ENCODE measurements around the gene CD9.
"Not testable (repeated sequence)": the region's sequence is repeated elsewhere in the genome, so short reads cannot be mapped to it uniquely, and the experiment has no call there.

The CD9 gene

DNA sequence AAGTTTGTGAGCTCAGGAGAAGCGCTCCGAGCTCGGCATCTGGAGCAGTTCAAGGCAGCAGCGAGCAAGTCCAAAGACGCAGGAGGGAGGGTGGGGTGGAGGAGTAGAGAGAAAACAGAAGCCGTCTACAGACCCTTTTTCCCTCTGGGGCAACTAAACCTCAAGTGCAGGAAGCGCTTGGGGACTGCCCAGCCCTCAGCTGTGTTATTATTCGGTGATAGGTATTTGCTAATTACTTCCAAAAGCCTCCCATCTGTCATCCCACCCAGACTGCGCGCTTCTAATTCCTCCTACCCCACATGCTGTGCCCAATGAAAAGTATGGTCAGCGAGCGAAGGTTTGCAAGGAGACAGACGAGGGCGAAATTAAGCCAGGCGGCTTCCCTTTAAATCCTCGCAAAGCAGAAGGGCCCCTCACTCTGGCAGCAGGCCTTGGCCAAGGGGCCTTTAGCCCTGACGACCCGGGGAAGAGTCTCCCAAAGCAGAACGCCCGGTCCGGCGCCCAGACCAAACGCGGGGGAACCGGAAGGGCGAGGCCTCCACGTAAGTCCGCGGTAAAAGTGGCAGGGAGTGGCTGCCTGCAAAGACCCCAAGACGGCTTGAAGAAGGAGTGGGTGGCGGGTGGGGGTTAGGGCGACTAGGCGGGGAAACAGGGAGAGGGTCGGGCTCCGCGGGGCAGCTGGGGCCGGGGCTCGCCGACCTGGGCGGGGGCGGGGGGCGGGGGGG, 507 bp upstream of the CD9 start:
- no peak for DNase-seq

GRCh38 chr12:6201213-6201608, 1.0 kb downstream of the CD9 start:
- no peak for DNase-seq

GRCh38 chr12:6201826-6202225, 1.6 kb downstream of the CD9 start:
- DNase-seq, result no peak

- no peak for DNase-seq
These were observed 2.1 kb downstream of the CD9 start for GRCh38 chr12:6202304-6202703.

DNA sequence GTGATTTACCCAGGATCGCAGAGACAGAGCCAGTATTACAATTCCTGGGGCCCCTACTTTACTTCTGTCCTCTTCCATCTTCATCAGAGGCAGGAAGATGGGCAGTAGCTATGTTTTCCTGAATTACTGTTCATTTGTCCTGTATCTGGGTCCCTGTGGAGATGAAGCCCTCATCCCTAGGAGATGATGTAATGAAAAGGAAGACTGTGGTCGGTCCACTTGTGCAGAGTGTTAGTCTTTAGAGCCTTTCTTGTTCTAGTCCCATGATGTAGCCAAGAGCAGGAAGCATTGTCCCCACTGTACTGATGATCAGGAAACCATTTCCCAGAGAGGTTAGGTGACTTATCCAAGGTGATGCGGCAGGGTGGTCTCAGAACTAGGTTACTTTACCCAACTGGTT, 2.6 kb downstream of the CD9 start:
- DNase-seq, result no peak

DNA sequence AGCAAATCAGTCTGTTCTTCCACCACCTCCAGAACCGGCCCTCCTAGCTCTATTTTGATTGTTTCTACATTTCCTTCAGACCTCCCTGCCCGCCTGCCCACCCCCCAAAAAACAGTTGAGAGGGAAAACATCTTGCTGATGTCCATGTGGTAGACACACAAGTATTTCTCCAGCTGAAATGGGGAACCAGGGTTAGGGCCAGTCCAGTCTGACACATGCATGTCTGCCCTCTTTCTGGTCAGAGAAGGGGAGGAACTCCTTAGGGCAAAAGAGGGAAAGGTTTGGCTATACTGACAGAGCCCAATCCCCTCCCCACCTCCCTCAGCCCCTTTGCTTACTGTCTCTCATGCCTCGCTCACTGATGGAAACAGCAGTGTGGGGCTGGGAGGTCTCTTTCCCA, 3.4 kb downstream of the CD9 start:
- no peak for DNase-seq

- no peak for DNase-seq
These were observed 4.4 kb downstream of the CD9 start for GRCh38 chr12:6204533-6205143.

GRCh38 chr12:6205144-6205539, 4.9 kb downstream of the CD9 start:
- DNase-seq, result no peak

DNA sequence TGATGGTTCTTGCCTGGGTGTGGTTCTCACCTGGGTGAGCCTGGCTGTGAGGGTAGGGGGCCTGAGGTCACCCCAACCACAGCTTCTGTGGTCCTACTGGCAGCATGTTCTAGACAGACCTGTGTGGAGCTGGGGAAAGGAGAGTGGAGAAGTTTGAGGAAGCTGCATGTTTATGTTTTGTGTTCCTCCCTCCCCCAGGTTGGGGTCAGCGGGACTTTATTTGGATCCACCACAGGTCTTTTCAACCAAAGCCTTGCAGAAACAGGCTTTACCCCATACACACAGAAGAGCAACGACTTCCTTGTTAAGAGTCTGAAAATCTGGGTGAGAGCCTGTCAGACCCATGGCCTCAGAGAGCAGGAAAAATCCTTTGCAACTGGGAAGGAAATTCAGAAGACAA, 5.6 kb downstream of the CD9 start:
- DNase-seq, result no peak

DNA sequence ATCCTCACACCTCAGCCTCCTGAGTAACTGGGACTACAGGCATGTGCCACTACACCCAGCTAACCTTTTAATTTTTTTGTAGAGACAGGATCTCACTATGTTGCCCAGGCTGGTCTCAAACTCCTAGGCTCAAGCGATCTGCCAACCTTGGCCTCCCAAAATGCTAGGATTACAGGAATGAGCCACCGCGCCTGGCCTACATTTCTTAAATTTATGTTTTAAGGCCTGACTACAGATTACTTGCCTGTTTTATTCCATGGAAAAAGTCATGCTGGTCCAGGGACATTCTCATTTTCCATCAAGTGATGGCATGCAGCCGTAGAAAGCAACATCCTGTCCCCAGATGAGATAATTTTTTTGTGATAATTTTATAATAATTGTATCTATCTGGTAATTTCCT, 6.1 kb downstream of the CD9 start:
- DNase-seq, result no peak

DNA sequence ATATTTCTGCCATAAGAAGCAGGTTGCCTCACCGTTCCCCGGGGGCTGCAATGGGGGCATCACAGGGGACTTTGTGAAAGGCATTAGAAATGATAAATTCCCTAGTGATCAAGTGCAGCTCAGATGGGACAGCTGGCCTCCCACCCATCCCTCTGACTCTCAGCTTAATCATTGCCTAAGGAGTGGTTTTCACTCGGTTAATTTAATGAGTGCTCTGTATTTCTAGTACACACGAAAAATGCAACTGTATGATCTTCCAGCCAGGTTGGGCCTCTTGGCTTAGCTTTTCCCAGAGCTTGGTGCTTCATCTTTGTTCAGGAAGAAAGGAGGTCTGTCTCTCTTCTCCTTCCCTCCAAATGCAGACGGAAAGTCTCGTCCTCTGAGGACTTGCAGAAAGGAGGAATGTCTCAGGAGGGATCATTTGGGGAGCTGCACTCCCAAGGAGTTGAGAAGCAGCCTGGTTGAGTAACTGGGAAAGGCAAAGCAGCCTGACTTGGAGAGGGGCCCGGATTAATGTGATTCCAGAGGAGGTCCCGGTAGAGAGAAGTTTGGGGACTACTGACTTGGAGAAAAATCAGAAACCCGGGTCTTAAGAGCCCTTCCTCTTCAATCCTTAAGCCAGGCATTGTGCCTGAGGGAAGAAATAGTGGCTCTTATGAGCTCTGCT, 7.2 kb downstream of the CD9 start:
- no peak for DNase-seq

DNA sequence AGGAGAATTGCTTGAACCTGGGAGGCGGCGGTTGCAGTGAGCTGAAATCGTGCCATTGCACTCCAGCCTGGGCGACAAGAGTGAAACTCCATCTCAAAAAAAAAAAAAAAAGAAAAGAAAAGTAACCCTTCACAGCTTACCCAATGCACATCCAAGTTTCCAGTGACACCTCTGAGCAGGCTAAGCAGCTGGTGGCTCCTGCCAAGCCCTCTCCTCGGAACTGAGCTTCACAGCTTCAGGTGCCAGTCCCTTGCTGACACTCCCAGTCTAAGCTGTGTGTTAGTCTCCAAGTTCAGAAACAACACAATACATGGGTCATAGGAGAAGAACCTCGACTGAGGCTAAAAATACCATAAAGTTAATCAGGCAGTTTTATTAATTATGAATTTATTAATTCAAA, 7.9 kb downstream of the CD9 start:
- DNase-seq, result no peak

- DNase-seq, result not testable (repeated sequence)
These were observed 9.2 kb downstream of the CD9 start for GRCh38 chr12:6209428-6209827.

- no peak for DNase-seq
These were observed 11.2 kb downstream of the CD9 start for GRCh38 chr12:6211421-6211869.

- DNase-seq, result no peak
These were observed 11.9 kb downstream of the CD9 start for GRCh38 chr12:6212086-6212485.

- no peak for DNase-seq
These were observed 13.8 kb downstream of the CD9 start for GRCh38 chr12:6213969-6214368.

DNA sequence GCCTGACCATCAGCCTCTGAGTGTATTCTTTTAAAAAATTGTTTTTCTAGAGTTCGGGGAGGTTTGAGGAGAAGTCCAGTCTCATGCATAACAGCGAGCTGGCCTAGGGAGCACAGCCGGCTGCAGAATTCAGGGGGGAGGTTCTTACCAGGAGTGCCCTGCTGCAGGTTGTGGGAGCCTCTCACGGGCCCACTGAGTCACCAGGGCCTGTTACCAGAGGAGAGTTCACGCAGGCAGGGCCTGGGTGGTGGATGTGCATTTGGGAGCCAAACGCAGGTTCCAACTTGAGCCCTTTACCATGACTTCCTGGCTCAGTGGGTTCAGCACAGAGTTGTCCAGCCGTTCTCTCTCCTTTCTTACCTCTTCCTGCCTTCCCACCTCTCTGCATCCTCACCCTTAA, 14.4 kb downstream of the CD9 start:
- DNase-seq, result no peak

DNA sequence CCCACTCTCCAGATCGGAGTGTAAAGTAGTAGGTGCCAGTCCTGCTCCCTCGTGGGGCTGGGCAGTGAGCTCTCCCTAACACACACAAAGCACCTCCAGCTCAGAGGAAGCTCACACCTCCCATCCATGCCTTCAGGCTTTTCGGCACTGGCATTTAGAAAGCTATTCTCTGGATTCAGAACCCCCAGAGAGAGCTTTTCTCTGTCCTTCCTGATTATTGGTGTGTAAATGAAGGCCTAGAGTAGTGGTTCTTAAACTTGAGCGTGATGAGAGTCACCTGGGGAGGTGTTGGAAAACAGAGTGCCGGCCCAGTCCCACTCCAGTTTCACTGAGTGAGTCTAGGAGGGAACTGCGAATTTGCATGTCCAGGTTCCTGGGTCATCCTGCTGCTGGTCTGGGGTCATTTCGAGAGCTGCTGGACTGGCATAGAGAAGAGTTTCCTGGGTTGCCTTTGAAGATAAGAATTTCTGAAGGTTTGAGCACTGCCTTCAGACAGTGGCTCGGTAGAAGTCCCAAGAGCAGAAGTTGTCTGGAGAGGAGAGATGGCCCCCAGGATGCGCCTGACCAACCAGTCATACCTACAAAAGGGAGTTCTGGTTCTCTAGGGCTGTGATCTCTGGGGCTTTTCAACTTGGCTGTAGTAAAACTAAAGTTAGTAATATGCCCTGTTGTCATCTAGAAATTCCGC, 15.1 kb downstream of the CD9 start:
- no peak for DNase-seq

GRCh38 chr12:6215932-6216494, 15.8 kb downstream of the CD9 start:
- DNase-seq, result no peak

DNA sequence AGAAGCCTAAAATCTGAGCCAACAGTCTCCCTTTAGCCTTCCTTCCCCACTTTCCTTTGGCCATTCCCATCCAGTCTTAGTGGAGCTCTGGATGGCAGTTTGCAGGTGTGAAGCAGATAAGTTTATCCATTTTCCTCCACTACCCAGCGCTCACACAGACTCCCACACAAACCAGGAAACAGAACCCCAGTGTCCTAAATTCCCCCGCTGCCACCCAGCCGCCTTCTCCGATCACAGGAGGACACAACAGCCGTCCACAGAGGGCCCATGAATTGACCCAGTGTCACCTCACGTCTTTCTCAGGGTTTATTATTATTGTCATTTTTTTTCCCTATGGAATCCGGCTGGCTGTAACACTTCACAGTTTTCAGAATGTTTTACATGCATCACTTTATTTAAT, 16.4 kb downstream of the CD9 start:
- DNase-seq, result no peak

- DNase-seq, result no peak
These were observed 18.2 kb downstream of the CD9 start for GRCh38 chr12:6218347-6218925.

GRCh38 chr12:6219980-6220379, 19.8 kb downstream of the CD9 start:
- no peak for DNase-seq

DNA sequence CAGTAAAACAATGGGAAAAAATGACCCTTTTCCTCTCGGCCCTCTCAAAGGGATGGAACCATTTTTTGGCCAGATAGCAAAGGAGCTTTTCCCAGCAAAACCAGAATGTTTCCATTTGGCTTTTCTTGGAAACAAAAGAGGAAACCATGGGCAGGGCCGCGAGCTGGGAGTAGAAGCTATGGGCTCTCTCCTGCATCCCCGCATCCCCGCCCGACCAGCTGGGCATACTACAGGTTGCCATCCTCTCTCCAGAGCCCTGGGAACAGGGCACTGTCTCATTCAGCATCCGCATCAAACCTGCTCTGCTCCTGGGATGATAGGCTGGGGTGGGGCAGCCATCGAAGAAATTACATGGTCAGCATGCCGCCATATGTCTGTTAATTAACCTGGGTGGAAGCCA, 20.9 kb downstream of the CD9 start:
- no peak for DNase-seq

All from activated CD8-positive, alpha-beta memory T cell treated with anti-CD3 and anti-CD28 coated beads, Interleukin-2, amount 50 U/mL, for 4 hours (primary cell).